HL-60 (cell line): ENCODE data around the gene LHFPL6.

Experiments used
- TF ChIP-seq, protein P1 (sequence below): IDR thresholded peaks from one replicate; pipeline ENCODE4 v1.5.1; 2011; ENCODE audit warnings: low read length, control low read depth, inconsistent platforms; ENCODE audit not compliant: insufficient read depth
- TF ChIP-seq, protein P2 (sequence below): IDR thresholded peaks from 2 replicates; pipeline ENCODE4 v1.6.1; 2012; ENCODE audit warnings: low read depth; ENCODE audit not compliant: insufficient replicate concordance

GRCh38 chr13:39407786-39408185, 195.2 kb downstream of the LHFPL6 start:
- TF ChIP-seq, protein P1, sequence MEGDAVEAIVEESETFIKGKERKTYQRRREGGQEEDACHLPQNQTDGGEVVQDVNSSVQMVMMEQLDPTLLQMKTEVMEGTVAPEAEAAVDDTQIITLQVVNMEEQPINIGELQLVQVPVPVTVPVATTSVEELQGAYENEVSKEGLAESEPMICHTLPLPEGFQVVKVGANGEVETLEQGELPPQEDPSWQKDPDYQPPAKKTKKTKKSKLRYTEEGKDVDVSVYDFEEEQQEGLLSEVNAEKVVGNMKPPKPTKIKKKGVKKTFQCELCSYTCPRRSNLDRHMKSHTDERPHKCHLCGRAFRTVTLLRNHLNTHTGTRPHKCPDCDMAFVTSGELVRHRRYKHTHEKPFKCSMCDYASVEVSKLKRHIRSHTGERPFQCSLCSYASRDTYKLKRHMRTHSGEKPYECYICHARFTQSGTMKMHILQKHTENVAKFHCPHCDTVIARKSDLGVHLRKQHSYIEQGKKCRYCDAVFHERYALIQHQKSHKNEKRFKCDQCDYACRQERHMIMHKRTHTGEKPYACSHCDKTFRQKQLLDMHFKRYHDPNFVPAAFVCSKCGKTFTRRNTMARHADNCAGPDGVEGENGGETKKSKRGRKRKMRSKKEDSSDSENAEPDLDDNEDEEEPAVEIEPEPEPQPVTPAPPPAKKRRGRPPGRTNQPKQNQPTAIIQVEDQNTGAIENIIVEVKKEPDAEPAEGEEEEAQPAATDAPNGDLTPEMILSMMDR, result no peak
- TF ChIP-seq, protein P2, sequence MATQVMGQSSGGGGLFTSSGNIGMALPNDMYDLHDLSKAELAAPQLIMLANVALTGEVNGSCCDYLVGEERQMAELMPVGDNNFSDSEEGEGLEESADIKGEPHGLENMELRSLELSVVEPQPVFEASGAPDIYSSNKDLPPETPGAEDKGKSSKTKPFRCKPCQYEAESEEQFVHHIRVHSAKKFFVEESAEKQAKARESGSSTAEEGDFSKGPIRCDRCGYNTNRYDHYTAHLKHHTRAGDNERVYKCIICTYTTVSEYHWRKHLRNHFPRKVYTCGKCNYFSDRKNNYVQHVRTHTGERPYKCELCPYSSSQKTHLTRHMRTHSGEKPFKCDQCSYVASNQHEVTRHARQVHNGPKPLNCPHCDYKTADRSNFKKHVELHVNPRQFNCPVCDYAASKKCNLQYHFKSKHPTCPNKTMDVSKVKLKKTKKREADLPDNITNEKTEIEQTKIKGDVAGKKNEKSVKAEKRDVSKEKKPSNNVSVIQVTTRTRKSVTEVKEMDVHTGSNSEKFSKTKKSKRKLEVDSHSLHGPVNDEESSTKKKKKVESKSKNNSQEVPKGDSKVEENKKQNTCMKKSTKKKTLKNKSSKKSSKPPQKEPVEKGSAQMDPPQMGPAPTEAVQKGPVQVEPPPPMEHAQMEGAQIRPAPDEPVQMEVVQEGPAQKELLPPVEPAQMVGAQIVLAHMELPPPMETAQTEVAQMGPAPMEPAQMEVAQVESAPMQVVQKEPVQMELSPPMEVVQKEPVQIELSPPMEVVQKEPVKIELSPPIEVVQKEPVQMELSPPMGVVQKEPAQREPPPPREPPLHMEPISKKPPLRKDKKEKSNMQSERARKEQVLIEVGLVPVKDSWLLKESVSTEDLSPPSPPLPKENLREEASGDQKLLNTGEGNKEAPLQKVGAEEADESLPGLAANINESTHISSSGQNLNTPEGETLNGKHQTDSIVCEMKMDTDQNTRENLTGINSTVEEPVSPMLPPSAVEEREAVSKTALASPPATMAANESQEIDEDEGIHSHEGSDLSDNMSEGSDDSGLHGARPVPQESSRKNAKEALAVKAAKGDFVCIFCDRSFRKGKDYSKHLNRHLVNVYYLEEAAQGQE, result no peak
